Smooth muscle cell (in vitro differentiated cells): Measurements from ENCODE around the gene PPP1R16B. TPM values are rescaled to one million over a fixed set of nuclear protein-coding genes. Genes with fewer than 3 reads are reported as not detected.

Experiments used
- DNase-seq: peaks from one replicate; lab custom pipeline; 2025; ENCODE audit not compliant: unreplicated experiment; lab: John Stamatoyannopoulos, UW
- H2AFZ ChIP-seq: fragments of 200-600 bp; sonication (generic); 2 replicates; pipeline ENCODE4 v1.6.0; 2016; ENCODE audit warnings: antibody characterized with exemption, low read depth, mild to moderate bottlenecking
- H3F3A ChIP-seq: fragments of 200-600 bp; sonication (generic); 2 replicates; pipeline ENCODE4 v1.6.0; 2017; ENCODE audit warnings: antibody characterized with exemption, low read depth
- H3K27ac ChIP-seq: fragments of 200-600 bp; sonication (generic); 2 replicates; pipeline ENCODE4 v1.5.1; 2016; ENCODE audit warnings: low read depth, mild to moderate bottlenecking
- H3K27me3 ChIP-seq: fragments of 200-600 bp; sonication (generic); 2 replicates; pipeline ENCODE4 v1.6.1; 2016; ENCODE audit warnings: low read depth, mild to moderate bottlenecking
- H3K36me3 ChIP-seq: fragments of 200-600 bp; sonication (generic); 2 replicates; pipeline ENCODE4 v1.5.1; 2016; ENCODE audit warnings: low read depth
- H3K4me1 ChIP-seq: fragments of 200-600 bp; sonication (generic); 2 replicates; pipeline ENCODE4 v1.5.1; 2016; ENCODE audit warnings: low read depth
- H3K4me2 ChIP-seq: fragments of 200-600 bp; sonication (generic); 2 replicates; pipeline ENCODE4 v1.6.0; 2016; ENCODE audit warnings: mild to moderate bottlenecking
- H3K4me3 ChIP-seq: fragments of 200-600 bp; sonication (generic); 2 replicates; pipeline ENCODE4 v1.5.1; 2016; ENCODE audit warnings: mild to moderate bottlenecking
- H3K79me2 ChIP-seq: fragments of 200-600 bp; sonication (generic); 2 replicates; pipeline ENCODE4 v1.6.0; 2016; ENCODE audit warnings: low read depth, mild to moderate bottlenecking
- H3K9ac ChIP-seq: fragments of 200-600 bp; sonication (generic); 2 replicates; pipeline ENCODE4 v1.6.0; 2016; ENCODE audit warnings: low read depth
- H3K9me3 ChIP-seq: fragments of 200-600 bp; sonication (generic); replicated peaks from 2 replicates; pipeline ENCODE4 v1.5.1; 2016; ENCODE audit warnings: low read depth
- H4K20me1 ChIP-seq: fragments of 200-600 bp; sonication (generic); 2 replicates; pipeline ENCODE4 v1.6.0; 2016; ENCODE audit warnings: low read depth
- CTCF ChIP-seq: fragments of 200-600 bp; sonication (generic); IDR thresholded peaks from 2 replicates; pipeline ENCODE4 v1.5.1; 2017; ENCODE audit warnings: borderline replicate concordance, mild to moderate bottlenecking, antibody characterized with exemption; ENCODE audit not compliant: insufficient read depth, poor library complexity, severe bottlenecking
- WGBS: methylation state at CpG from one replicate; pipeline ENCODE4 v1.1.7; 2016; ENCODE audit warnings: low lambda C conversion rate; 5-methylcytosine and 5-hydroxymethylcytosine counted together
- polyA plus RNA-seq: library from polyadenylated mRNA; unstranded; fragments of >200 nt; fragmentation: Nextera tagmentation; extraction: Ambion mirVana; gene quantifications from 2 replicates; pipeline ENCODE4 v1.2.1, GENCODE V29; 2016
- total RNA-seq: library from RNA; depleted of rRNA; stranded (reverse); fragments of >200 nt; gene quantifications from 2 replicates; pipeline ENCODE4 v1.2.3, GENCODE V29; 2014

The PPP1R16B gene
- total and polyA plus RNA-seq, 2 experiments from 2014 or later: not detected

- WGBS: 100% methylated on average over 1 of the region's 1 CpG
- Histone ChIP-seq H3F3A (no peaks in the 10 kb centered on the region), H3K4me2 (no peak overlapping the region), H3K9ac (no peak overlapping the region), H3K27ac (no peak overlapping the region), H3K4me1 (peaks cover 22% of the 10 kb centered on the region), H3K4me3 (no peak overlapping the region), H3K9me3 (no peaks in the 10 kb centered on the region), H3K27me3 (no peaks in the 10 kb centered on the region), H2AFZ (no peak overlapping the region), H3K36me3 (no peaks in the 10 kb centered on the region), H3K79me2 (peaks cover 55% of the 10 kb centered on the region), H4K20me1 (no peaks in the 10 kb centered on the region)
- TF ChIP-seq CTCF: no peak
- DNase-seq: no peak
These were observed 124.7 kb downstream of the PPP1R16B start for GRCh38 chr20:38930242-38930569.

- DNase-seq: no peak
- no peaks in the 10 kb centered on the region for H3K27me3 ChIP-seq
- H3K9ac ChIP-seq: no peak overlapping the region
- H3K36me3 ChIP-seq: no peaks in the 10 kb centered on the region
- H3K79me2 ChIP-seq: peaks cover 63% of the 10 kb centered on the region
- peak overlapping the region; percentile 54 for H2AFZ ChIP-seq
- H3K4me2 ChIP-seq: no peak overlapping the region
- TF ChIP-seq CTCF: no peak
- H3K4me1 ChIP-seq: peaks cover 21% of the 10 kb centered on the region
- H3K9me3 ChIP-seq: no peaks in the 10 kb centered on the region
- no peak overlapping the region for H3K4me3 ChIP-seq
- 97% methylated on average over 4 of the region's 4 CpGs for WGBS
- no peaks in the 10 kb centered on the region for H4K20me1 ChIP-seq
- H3F3A ChIP-seq: no peaks in the 10 kb centered on the region
- H3K27ac ChIP-seq: no peak overlapping the region
These were observed 126.5 kb downstream of the PPP1R16B start for GRCh38 chr20:38931984-38932383.

GRCh38 chr20:38932457-38933120 lies 127.1 kb downstream of the PPP1R16B start:
- H3K4me1 ChIP-seq: peaks cover 16% of the 10 kb centered on the region
- no peak for DNase-seq
- no peaks in the 10 kb centered on the region for H3K36me3 ChIP-seq
- H3K79me2 ChIP-seq: peaks cover 61% of the 10 kb centered on the region
- H3K4me3 ChIP-seq: no peak overlapping the region
- no peak overlapping the region for H3K27ac ChIP-seq
- peak overlapping the region; percentile 54 for H2AFZ ChIP-seq
- no peaks in the 10 kb centered on the region for H3K27me3 ChIP-seq
- H4K20me1 ChIP-seq: no peaks in the 10 kb centered on the region
- TF ChIP-seq CTCF: no peak
- WGBS: 76% methylated on average over 9 of the region's 9 CpGs
- no peaks in the 10 kb centered on the region for H3F3A ChIP-seq
- no peak overlapping the region for H3K9ac ChIP-seq
- peak overlapping the region; percentile 6 for H3K4me2 ChIP-seq
- H3K9me3 ChIP-seq: no peaks in the 10 kb centered on the region

- Histone ChIP-seq H3K9ac (no peak overlapping the region), H3K4me2 (no peak overlapping the region), H3K9me3 (no peaks in the 10 kb centered on the region), H3K36me3 (no peaks in the 10 kb centered on the region), H3F3A (no peaks in the 10 kb centered on the region), H4K20me1 (no peaks in the 10 kb centered on the region), H3K27me3 (no peaks in the 10 kb centered on the region), H3K4me1 (peaks cover 5% of the 10 kb centered on the region), H3K79me2 (peaks cover 44% of the 10 kb centered on the region), H3K4me3 (no peak overlapping the region), H3K27ac (no peak overlapping the region), H2AFZ (no peak overlapping the region)
- 97% methylated on average over 5 of the region's 5 CpGs for WGBS
- no peak for TF ChIP-seq CTCF
- no peak for DNase-seq
These were observed 129.0 kb downstream of the PPP1R16B start for GRCh38 chr20:38934530-38934929.
